ENCODE data around the gene NUB1. TPM values are rescaled to one million over a fixed set of nuclear protein-coding genes. Genes with fewer than 3 reads are reported as not detected.

NUB1 gene
- total and polyA plus RNA-seq, 7 experiments from 2014 or later, result 58.1 to 116 (median 80.1) TPM

DNA sequence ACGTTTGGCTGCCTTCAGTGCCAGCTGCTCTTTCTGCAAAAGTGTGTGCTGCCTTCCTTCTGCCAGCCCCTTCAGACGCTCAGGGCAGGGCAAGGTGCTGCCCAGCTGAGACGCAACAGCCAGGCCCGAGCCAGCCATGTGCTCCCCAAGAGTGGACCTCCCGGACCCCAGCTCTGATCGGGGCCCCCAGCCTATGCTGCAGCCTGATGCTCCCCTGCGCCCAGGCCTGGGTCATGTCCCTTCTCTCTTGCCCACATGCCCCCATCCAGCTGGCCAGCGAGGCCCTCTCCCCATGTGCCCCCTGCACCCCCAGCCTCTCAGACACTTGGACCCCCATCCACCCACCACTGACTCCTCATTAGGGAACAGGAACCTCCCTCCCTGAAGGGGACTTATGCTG, 50.4 kb downstream of the NUB1 start:
- peaks cover 0 to 8% (median 4%) of the 10 kb centered on the region in 5 donors for H3K27me3 Mint-ChIP-seq
- H3K36me3 Mint-ChIP-seq, result no peaks in the 10 kb centered on the region
- peaks cover 0 to 10% (median 6%) of the 10 kb centered on the region in 7 donors for H3K4me1 Mint-ChIP-seq
- ATAC-seq (no peak), DNase-seq (no peak)
- no peak overlapping the region for H3K27ac ChIP-seq (ENCODE audit: low read depth, low read length)
- H3K27me3 ChIP-seq (ENCODE audit: control insufficient read depth in 2 of 2, insufficient read depth in 2 of 2, low read length in 2 of 2), result no peaks in the 10 kb centered on the region
- no peak overlapping the region for H3K27ac Mint-ChIP-seq
- ChIA-PET POLR2A (interaction anchor here (1.1 kb wide), 1 partner anchor 10 kb away, joined by 3 read pairs; no protein-coding TSS in a partner anchor), CTCF (no interaction called here)
- peaks cover 0 to under 1% (median 0%) of the 10 kb centered on the region in 11 donors for H3K9me3 Mint-ChIP-seq
- H3K9me3 ChIP-seq (ENCODE audit: control insufficient read depth in 2 of 3, low read length in 3 of 3), result no peaks in the 10 kb centered on the region
- H3K4me3 ChIP-seq (ENCODE audit: low read length), result no peak overlapping the region
- no peaks in the 10 kb centered on the region for H3K4me1 ChIP-seq (ENCODE audit: control insufficient read depth in 2 of 2, insufficient read depth in 2 of 2, low read length in 2 of 2)
- H3K4me3 Mint-ChIP-seq, result no peak overlapping the region
- intact Hi-C loops (cut with micrococcal nuclease), result no loop called here
- H3K36me3 ChIP-seq (ENCODE audit: control insufficient read depth in 2 of 3, insufficient read depth in 3 of 3, low read length in 3 of 3), result no peaks in the 10 kb centered on the region

DNA sequence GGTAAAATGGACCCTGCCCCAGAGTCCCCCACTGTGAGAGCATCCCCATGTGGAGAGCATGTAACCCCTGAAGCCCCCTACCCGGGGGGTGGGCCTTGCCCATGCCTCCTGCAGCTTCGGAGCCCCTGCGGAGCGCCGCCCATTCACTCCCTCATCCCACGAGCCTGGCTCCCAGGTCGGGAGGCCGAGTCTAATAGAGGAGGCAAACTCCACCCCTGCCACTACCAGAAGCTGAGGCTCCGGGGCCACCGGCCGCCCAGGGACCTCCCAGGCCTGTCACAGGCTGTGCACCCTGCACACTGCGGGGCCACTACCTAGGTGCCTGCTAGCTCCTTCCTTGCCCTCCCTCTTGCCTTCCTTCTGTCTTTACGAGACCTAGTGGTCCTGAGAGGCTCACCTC, 50.8 kb downstream of the NUB1 start:
- no peaks in the 10 kb centered on the region for H3K4me1 ChIP-seq (ENCODE audit: control insufficient read depth in 2 of 2, insufficient read depth in 2 of 2, low read length in 2 of 2)
- peaks cover 0 to 4% (median 0%) of the 10 kb centered on the region in 3 experiments for H3K9me3 ChIP-seq (ENCODE audit: control insufficient read depth in 2 of 3, low read length in 3 of 3)
- H3K9me3 Mint-ChIP-seq, result peaks cover 0 to 3% (median 0%) of the 10 kb centered on the region in 11 donors
- intact Hi-C loops (cut with micrococcal nuclease), result no loop called here
- H3K27ac Mint-ChIP-seq, result peak overlapping the region in 1 of 9 donors; percentile 76
- ChIA-PET CTCF (no interaction called here), POLR2A (interaction anchor here (1.1 kb wide), 1 partner anchor 10 kb away, joined by 3 read pairs; no protein-coding TSS in a partner anchor)
- H3K4me3 Mint-ChIP-seq, result no peak overlapping the region
- peaks cover 0 to 8% (median 4%) of the 10 kb centered on the region in 5 donors for H3K27me3 Mint-ChIP-seq
- no peaks in the 10 kb centered on the region for H3K27me3 ChIP-seq (ENCODE audit: control insufficient read depth in 2 of 2, insufficient read depth in 2 of 2, low read length in 2 of 2)
- H3K36me3 ChIP-seq (ENCODE audit: control insufficient read depth in 2 of 3, insufficient read depth in 3 of 3, low read length in 3 of 3), result no peaks in the 10 kb centered on the region
- no peak for ATAC-seq
- no peak overlapping the region for H3K27ac ChIP-seq (ENCODE audit: low read depth, low read length)
- H3K36me3 Mint-ChIP-seq, result no peaks in the 10 kb centered on the region
- peaks cover 0 to 13% (median 6%) of the 10 kb centered on the region in 7 donors for H3K4me1 Mint-ChIP-seq
- DNase-seq, result no peak
- H3K4me3 ChIP-seq (ENCODE audit: low read length), result no peak overlapping the region

DNA sequence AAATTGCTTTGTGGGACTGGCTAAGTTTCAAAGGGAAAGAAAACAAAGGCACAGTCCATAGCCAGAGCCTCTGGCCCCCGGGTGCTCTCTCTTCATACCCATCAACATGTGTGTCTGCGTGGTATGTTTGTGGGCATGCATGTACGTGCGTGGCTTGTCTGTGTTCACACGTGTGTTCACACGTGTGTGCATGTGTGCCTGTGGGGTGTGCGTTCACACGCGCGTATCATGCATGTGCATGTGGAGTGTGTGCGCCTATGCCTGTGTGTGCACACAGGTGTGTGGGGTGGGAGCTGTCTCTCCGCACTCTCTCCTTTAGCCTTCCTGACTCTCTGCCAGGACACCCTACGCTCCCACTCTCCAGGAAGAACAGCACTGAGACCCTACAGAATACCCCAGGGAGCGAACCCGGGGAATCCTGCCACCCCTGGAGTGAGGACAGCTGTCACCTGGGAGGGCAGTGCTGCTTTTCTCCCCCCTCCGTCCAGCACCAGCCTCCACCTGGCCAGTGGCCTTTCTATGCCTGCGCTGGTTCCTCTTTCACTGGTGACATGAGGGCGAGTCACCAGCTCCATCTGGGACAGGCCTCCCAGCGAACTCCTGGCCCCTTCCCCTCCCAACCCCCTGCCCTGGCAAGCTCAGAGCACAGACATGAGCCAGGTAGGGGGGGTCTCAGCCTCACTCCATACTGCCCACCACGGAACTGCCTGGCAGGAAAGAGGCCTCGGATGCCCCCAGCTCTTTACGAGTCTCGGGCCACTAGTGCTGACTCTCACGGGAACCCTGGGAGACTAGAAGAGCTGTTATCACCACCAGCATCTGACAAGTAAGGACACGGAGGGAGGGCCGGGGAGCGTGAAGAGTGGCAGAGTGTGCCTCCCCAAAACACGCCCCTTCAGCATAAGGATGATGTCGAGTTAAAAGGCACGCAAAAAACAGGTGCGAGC, 51.7 kb downstream of the NUB1 start:
- no peak for DNase-seq
- ChIA-PET CTCF (interaction anchor here (0.7 kb wide), 1 partner anchor 46 kb away, joined by 3 read pairs; no protein-coding TSS in a partner anchor), POLR2A (interaction anchor here (1.1 kb wide), 1 partner anchor 11 kb away, joined by 3 read pairs; no protein-coding TSS in a partner anchor)
- no peaks in the 10 kb centered on the region for H3K27me3 ChIP-seq (ENCODE audit: control insufficient read depth in 2 of 2, insufficient read depth in 2 of 2, low read length in 2 of 2)
- no peak overlapping the region for H3K27ac ChIP-seq (ENCODE audit: low read depth, low read length)
- Mint-ChIP-seq H3K27ac (no peak overlapping the region), H3K36me3 (no peaks in the 10 kb centered on the region), H3K4me1 (peaks cover 0 to 13% (median 11%) of the 10 kb centered on the region in 7 donors), H3K4me3 (no peak overlapping the region), H3K27me3 (peaks cover 0 to 8% (median 4%) of the 10 kb centered on the region in 5 donors), H3K9me3 (peaks cover 0 to 4% (median 0%) of the 10 kb centered on the region in 11 donors)
- no peak overlapping the region for H3K4me3 ChIP-seq (ENCODE audit: low read length)
- no peaks in the 10 kb centered on the region for H3K36me3 ChIP-seq (ENCODE audit: control insufficient read depth in 2 of 3, insufficient read depth in 3 of 3, low read length in 3 of 3)
- H3K9me3 ChIP-seq (ENCODE audit: control insufficient read depth in 2 of 3, low read length in 3 of 3), result peaks cover 0 to 8% (median 0%) of the 10 kb centered on the region in 3 experiments
- intact Hi-C loops (cut with micrococcal nuclease), result no loop called here
- no peak for ATAC-seq
- H3K4me1 ChIP-seq (ENCODE audit: control insufficient read depth in 2 of 2, insufficient read depth in 2 of 2, low read length in 2 of 2), result no peaks in the 10 kb centered on the region

DNA sequence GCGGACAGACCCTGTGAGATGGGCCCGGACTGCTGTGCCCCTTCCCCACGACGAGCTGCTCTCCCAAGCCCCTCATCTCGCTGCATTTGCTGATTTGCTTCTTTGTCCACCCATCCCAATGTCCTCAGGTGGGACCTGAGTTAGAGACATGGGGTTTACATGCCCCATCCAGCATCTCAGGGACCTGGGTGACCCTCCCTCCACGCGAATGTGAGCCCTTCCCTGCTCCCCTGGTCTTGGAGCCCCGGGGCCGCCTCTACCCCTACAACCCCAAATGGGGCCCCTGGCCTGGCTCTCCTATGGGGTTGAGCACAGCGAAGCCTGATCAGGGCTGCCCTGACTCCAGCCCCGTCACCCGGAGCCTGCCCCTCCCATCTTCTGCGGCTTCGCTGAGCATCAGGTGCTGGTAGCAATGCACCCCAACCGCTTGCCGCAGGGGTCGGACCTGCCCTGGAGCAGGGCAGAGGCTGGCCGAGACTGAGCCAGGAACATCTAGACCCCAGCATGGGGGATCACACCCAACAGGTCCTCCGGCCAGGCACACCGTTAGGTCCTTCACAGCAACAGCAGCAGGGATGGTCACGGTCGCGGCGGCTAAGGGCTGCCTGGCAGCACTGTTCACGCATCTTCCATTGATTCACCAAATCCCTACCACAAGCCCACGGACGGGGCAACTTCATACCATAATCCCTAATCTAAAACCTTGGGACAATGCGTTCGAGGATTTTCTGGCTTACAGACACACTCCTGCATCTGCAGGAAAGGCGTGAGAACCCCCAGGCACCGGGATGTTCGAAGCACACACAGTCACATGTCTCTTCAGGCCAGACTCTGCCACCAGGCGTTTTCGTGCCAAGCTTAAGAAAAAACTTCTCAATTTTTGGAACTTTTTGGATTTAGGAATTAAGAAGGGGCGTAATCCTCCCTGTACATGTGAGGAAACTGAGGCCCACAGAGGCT, 52.7 kb downstream of the NUB1 start:
- Histone ChIP-seq H3K36me3 (ENCODE audit: control insufficient read depth in 2 of 3, insufficient read depth in 3 of 3, low read length in 3 of 3) (no peaks in the 10 kb centered on the region), H3K4me1 (ENCODE audit: control insufficient read depth in 2 of 2, insufficient read depth in 2 of 2, low read length in 2 of 2) (no peaks in the 10 kb centered on the region), H3K4me3 (ENCODE audit: low read length) (no peak overlapping the region), H3K9me3 (ENCODE audit: control insufficient read depth in 2 of 3, low read length in 3 of 3) (peaks cover 0 to 8% (median 0%) of the 10 kb centered on the region in 3 experiments), H3K27ac (ENCODE audit: low read depth, low read length) (no peak overlapping the region), H3K27me3 (ENCODE audit: control insufficient read depth in 2 of 2, insufficient read depth in 2 of 2, low read length in 2 of 2) (no peaks in the 10 kb centered on the region)
- intact Hi-C loops (cut with micrococcal nuclease), result no loop called here
- H3K4me1 Mint-ChIP-seq, result peaks cover 0 to 16% (median 11%) of the 10 kb centered on the region in 7 donors
- H3K36me3 Mint-ChIP-seq, result no peaks in the 10 kb centered on the region
- H3K9me3 Mint-ChIP-seq, result peaks cover 0 to 6% (median 0%) of the 10 kb centered on the region in 11 donors
- POLR2A ChIA-PET, result interaction anchor here (0.6 kb wide), 1 partner anchor 1368 kb away, joined by 3 read pairs; no protein-coding TSS in a partner anchor
- no peak overlapping the region for H3K4me3 Mint-ChIP-seq
- DNase-seq (no peak), ATAC-seq (no peak)
- H3K27ac Mint-ChIP-seq, result no peak overlapping the region
- CTCF ChIA-PET, result interaction anchor here (0.7 kb wide), 1 partner anchor 45 kb away, joined by 3 read pairs; no protein-coding TSS in a partner anchor
- H3K27me3 Mint-ChIP-seq, result peaks cover 0 to 6% (median 4%) of the 10 kb centered on the region in 5 donors

DNA sequence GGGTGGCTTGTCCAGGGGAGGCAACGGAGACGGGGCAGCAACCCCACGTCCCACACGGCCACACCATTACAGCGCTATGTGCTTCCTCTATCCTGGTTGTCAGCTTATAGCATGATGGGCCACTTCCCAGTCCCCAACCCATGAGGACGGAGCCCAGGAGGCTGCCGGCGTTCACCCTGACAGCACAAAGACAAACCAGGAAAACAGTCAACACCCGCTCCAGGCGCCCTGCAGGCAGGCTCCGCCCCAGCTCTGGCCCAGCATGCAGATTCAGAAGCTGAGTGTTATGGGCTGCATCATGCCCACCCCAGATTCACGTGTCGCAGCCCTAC, 53.4 kb downstream of the NUB1 start:
- Mint-ChIP-seq H3K4me3 (no peak overlapping the region), H3K9me3 (peaks cover 0 to 6% (median 0%) of the 10 kb centered on the region in 11 donors), H3K27me3 (peaks cover 0 to 6% (median under 1%) of the 10 kb centered on the region in 5 donors), H3K4me1 (peaks cover 0 to 16% (median 9%) of the 10 kb centered on the region in 7 donors), H3K27ac (peak overlapping the region in 2 of 9 donors; percentile 18 to 21), H3K36me3 (no peaks in the 10 kb centered on the region)
- Histone ChIP-seq H3K27ac (ENCODE audit: low read depth, low read length) (no peak overlapping the region), H3K36me3 (ENCODE audit: control insufficient read depth in 2 of 3, insufficient read depth in 3 of 3, low read length in 3 of 3) (no peaks in the 10 kb centered on the region), H3K9me3 (ENCODE audit: control insufficient read depth in 2 of 3, low read length in 3 of 3) (peaks cover 0 to 8% (median 0%) of the 10 kb centered on the region in 3 experiments), H3K4me3 (ENCODE audit: low read length) (no peak overlapping the region), H3K4me1 (ENCODE audit: control insufficient read depth in 2 of 2, insufficient read depth in 2 of 2, low read length in 2 of 2) (no peaks in the 10 kb centered on the region), H3K27me3 (ENCODE audit: control insufficient read depth in 2 of 2, insufficient read depth in 2 of 2, low read length in 2 of 2) (no peaks in the 10 kb centered on the region)
- ATAC-seq (no peak), DNase-seq (no peak)
- intact Hi-C loops (cut with micrococcal nuclease), result no loop called here
- ChIA-PET POLR2A (interaction anchor here (1.5 kb wide), 1 partner anchor 45 kb away, joined by 5 read pairs; the partner anchor contains the start of gene CRYGN), CTCF (no interaction called here)
